Measurements from ENCODE around the gene MNT. TPM values are rescaled to one million over a fixed set of nuclear protein-coding genes. Genes with fewer than 3 reads are reported as not detected.

The MNT gene
- total RNA-seq, 2 experiments from 2014 or later = 16.0 to 19.3 TPM

- H3K36me3 Mint-ChIP-seq (ENCODE audit: low read depth) = no peaks in the 10 kb centered on the region
- CTCF ChIA-PET = interaction anchor here (0.6 to 7.8 kb wide), 2 partner anchors 36 to 407 kb away, joined by 4 to 389 read pairs; no protein-coding TSS in a partner anchor
- H3K4me3 Mint-ChIP-seq = no peak overlapping the region
- no peak overlapping the region for H3K27ac Mint-ChIP-seq
- intact Hi-C loops (cut with DNase I, micrococcal nuclease) = no loop called here
- peaks cover 3% of the 10 kb centered on the region for H3K4me1 Mint-ChIP-seq
- no peaks in the 10 kb centered on the region for H3K27me3 Mint-ChIP-seq
- H3K9me3 Mint-ChIP-seq (ENCODE audit: low read depth) = no peaks in the 10 kb centered on the region
- DNase-seq (no peak), ATAC-seq (no peak)
- POLR2A ChIA-PET = interaction anchor here (0.6 kb wide), 1 partner anchor 431 kb away, joined by 3 read pairs; no protein-coding TSS in a partner anchor
Measured at GRCh38 chr17:2379489-2380225, 21.2 kb downstream of the MNT start.

- POLR2A ChIA-PET = no interaction called here
- CTCF ChIA-PET = interaction anchor here (0.6 to 7.8 kb wide), 2 partner anchors 36 to 408 kb away, joined by 4 to 389 read pairs; no protein-coding TSS in a partner anchor
- Mint-ChIP-seq H3K9me3 (ENCODE audit: low read depth) (no peaks in the 10 kb centered on the region), H3K4me1 (peaks cover 3% of the 10 kb centered on the region), H3K27me3 (no peaks in the 10 kb centered on the region), H3K4me3 (no peak overlapping the region), H3K36me3 (ENCODE audit: low read depth) (no peaks in the 10 kb centered on the region), H3K27ac (no peak overlapping the region)
- DNase-seq (no peak), ATAC-seq (no peak)
- intact Hi-C loops (cut with DNase I, micrococcal nuclease) = no loop called here
Measured at GRCh38 chr17:2378905-2379304, 22.0 kb downstream of the MNT start.

GRCh38 chr17:2377659-2378058 lies 23.2 kb downstream of the MNT start:
- DNase-seq (no peak), ATAC-seq (no peak)
- H3K36me3 Mint-ChIP-seq (ENCODE audit: low read depth) = no peaks in the 10 kb centered on the region
- intact Hi-C loops (cut with DNase I, micrococcal nuclease) = no loop called here
- POLR2A ChIA-PET = no interaction called here
- H3K27me3 Mint-ChIP-seq = no peaks in the 10 kb centered on the region
- no peaks in the 10 kb centered on the region for H3K4me1 Mint-ChIP-seq
- CTCF ChIA-PET = interaction anchor here (7.8 kb wide), 1 partner anchor 38 kb away, joined by 389 read pairs; no protein-coding TSS in a partner anchor
- no peaks in the 10 kb centered on the region for H3K9me3 Mint-ChIP-seq (ENCODE audit: low read depth)
- H3K27ac Mint-ChIP-seq = no peak overlapping the region
- H3K4me3 Mint-ChIP-seq = no peak overlapping the region

- H3K36me3 Mint-ChIP-seq (ENCODE audit: low read depth) = no peaks in the 10 kb centered on the region
- intact Hi-C loops (cut with DNase I, micrococcal nuclease) = no loop called here
- ATAC-seq (no peak), DNase-seq (no peak)
- H3K4me1 Mint-ChIP-seq = no peaks in the 10 kb centered on the region
- ChIA-PET POLR2A (no interaction called here), CTCF (interaction anchor here (0.6 to 1.1 kb wide), 3 partner anchors 27 to 51 kb away, joined by 3 to 4 read pairs (median 3); no protein-coding TSS in a partner anchor)
- no peaks in the 10 kb centered on the region for H3K27me3 Mint-ChIP-seq
- H3K9me3 Mint-ChIP-seq (ENCODE audit: low read depth) = no peaks in the 10 kb centered on the region
- H3K4me3 Mint-ChIP-seq = no peak overlapping the region
- H3K27ac Mint-ChIP-seq = no peak overlapping the region
Measured at GRCh38 chr17:2376107-2376506, 24.8 kb downstream of the MNT start.

- H3K27me3 Mint-ChIP-seq = no peaks in the 10 kb centered on the region
Measured at GRCh38 chr17:2375406-2375805, 25.5 kb downstream of the MNT start.

GRCh38 chr17:2374549-2375285 lies 26.1 kb downstream of the MNT start:
- H3K4me1 Mint-ChIP-seq = no peaks in the 10 kb centered on the region
- intact Hi-C loops (cut with DNase I, micrococcal nuclease) = no loop called here
- ChIA-PET POLR2A (interaction anchor here (0.7 kb wide), 1 partner anchor 47 kb away, joined by 4 read pairs; no protein-coding TSS in a partner anchor), CTCF (interaction anchor here (1.1 kb wide), 1 partner anchor 53 kb away, joined by 3 read pairs; no protein-coding TSS in a partner anchor)
- no peak overlapping the region for H3K27ac Mint-ChIP-seq
- ATAC-seq (no peak), DNase-seq (no peak)
- no peak overlapping the region for H3K4me3 Mint-ChIP-seq
- no peaks in the 10 kb centered on the region for H3K27me3 Mint-ChIP-seq
- no peaks in the 10 kb centered on the region for H3K36me3 Mint-ChIP-seq (ENCODE audit: low read depth)
- H3K9me3 Mint-ChIP-seq (ENCODE audit: low read depth) = no peaks in the 10 kb centered on the region

More at GRCh38 chr17:2375406-2375805, 25.5 kb downstream of the MNT start:
- DNase-seq (no peak), ATAC-seq (no peak)
- POLR2A ChIA-PET = no interaction called here
- intact Hi-C loops (cut with DNase I, micrococcal nuclease) = no loop called here
- no peaks in the 10 kb centered on the region for H3K36me3 Mint-ChIP-seq (ENCODE audit: low read depth)
- H3K9me3 Mint-ChIP-seq (ENCODE audit: low read depth) = no peaks in the 10 kb centered on the region
- no peak overlapping the region for H3K27ac Mint-ChIP-seq
- no peaks in the 10 kb centered on the region for H3K4me1 Mint-ChIP-seq
- CTCF ChIA-PET = interaction anchor here (1.1 kb wide), 1 partner anchor 52 kb away, joined by 3 read pairs; no protein-coding TSS in a partner anchor
- H3K4me3 Mint-ChIP-seq = no peak overlapping the region

GRCh38 chr17:2373179-2373578 lies 27.7 kb downstream of the MNT start:
- ChIA-PET CTCF (interaction anchor here (0.6 to 1.8 kb wide), 2 partner anchors 10 to 373 kb away, joined by 3 to 9 read pairs; no protein-coding TSS in a partner anchor), POLR2A (no interaction called here)
- Mint-ChIP-seq H3K9me3 (ENCODE audit: low read depth) (no peaks in the 10 kb centered on the region), H3K4me3 (no peak overlapping the region), H3K4me1 (no peaks in the 10 kb centered on the region), H3K27ac (no peak overlapping the region), H3K27me3 (no peaks in the 10 kb centered on the region), H3K36me3 (ENCODE audit: low read depth) (no peaks in the 10 kb centered on the region)
- DNase-seq (no peak), ATAC-seq (no peak)
- intact Hi-C loops (cut with DNase I, micrococcal nuclease) = no loop called here

- no peak for ATAC-seq
- Mint-ChIP-seq H3K4me1 (no peaks in the 10 kb centered on the region), H3K27ac (no peak overlapping the region), H3K36me3 (ENCODE audit: low read depth) (no peaks in the 10 kb centered on the region), H3K9me3 (ENCODE audit: low read depth) (no peaks in the 10 kb centered on the region), H3K27me3 (no peaks in the 10 kb centered on the region), H3K4me3 (no peak overlapping the region)
- ChIA-PET CTCF (interaction anchor here (0.6 to 1.8 kb wide), 2 partner anchors 10 to 374 kb away, joined by 3 to 9 read pairs; no protein-coding TSS in a partner anchor), POLR2A (no interaction called here)
- DNase-seq = no peak
- intact Hi-C loops (cut with DNase I, micrococcal nuclease) = no loop called here
Measured at GRCh38 chr17:2372681-2373080, 28.2 kb downstream of the MNT start.

- Mint-ChIP-seq H3K4me3 (no peak overlapping the region), H3K4me1 (no peaks in the 10 kb centered on the region), H3K27me3 (no peaks in the 10 kb centered on the region), H3K27ac (no peak overlapping the region), H3K36me3 (ENCODE audit: low read depth) (no peaks in the 10 kb centered on the region), H3K9me3 (ENCODE audit: low read depth) (no peaks in the 10 kb centered on the region)
- no peak for DNase-seq
- ATAC-seq = no peak
- intact Hi-C loops (cut with DNase I, micrococcal nuclease) = no loop called here
- CTCF ChIA-PET = interaction anchor here (1.3 to 5.2 kb wide), 2 partner anchors 10 to 44 kb away, joined by 6 to 31 read pairs; no protein-coding TSS in a partner anchor
- POLR2A ChIA-PET = no interaction called here
Measured at GRCh38 chr17:2372180-2372579, 28.7 kb downstream of the MNT start.

- H3K9me3 Mint-ChIP-seq (ENCODE audit: low read depth) = no peaks in the 10 kb centered on the region
- H3K4me1 Mint-ChIP-seq = no peaks in the 10 kb centered on the region
- ChIA-PET POLR2A (no interaction called here), CTCF (interaction anchor here (1.3 to 5.2 kb wide), 2 partner anchors 11 to 44 kb away, joined by 6 to 31 read pairs; no protein-coding TSS in a partner anchor)
- no peak overlapping the region for H3K27ac Mint-ChIP-seq
- no peaks in the 10 kb centered on the region for H3K36me3 Mint-ChIP-seq (ENCODE audit: low read depth)
- H3K27me3 Mint-ChIP-seq = no peaks in the 10 kb centered on the region
- no peak overlapping the region for H3K4me3 Mint-ChIP-seq
- intact Hi-C loops (cut with DNase I, micrococcal nuclease) = no loop called here
- DNase-seq = no peak
- ATAC-seq = no peak
Measured at GRCh38 chr17:2371183-2372130, 29.4 kb downstream of the MNT start.

- no peaks in the 10 kb centered on the region for H3K36me3 Mint-ChIP-seq (ENCODE audit: low read depth)
- no peak overlapping the region for H3K27ac Mint-ChIP-seq
- no peak overlapping the region for H3K4me3 Mint-ChIP-seq
- DNase-seq (no peak), ATAC-seq (no peak)
- intact Hi-C loops (cut with DNase I, micrococcal nuclease) = no loop called here
- H3K27me3 Mint-ChIP-seq = no peaks in the 10 kb centered on the region
- H3K4me1 Mint-ChIP-seq = no peaks in the 10 kb centered on the region
- no peaks in the 10 kb centered on the region for H3K9me3 Mint-ChIP-seq (ENCODE audit: low read depth)
- ChIA-PET CTCF (interaction anchor here (1.5 to 5.2 kb wide), 2 partner anchors 12 to 46 kb away, joined by 5 to 31 read pairs; no protein-coding TSS in a partner anchor), POLR2A (no interaction called here)
Measured at GRCh38 chr17:2370211-2370589, 30.7 kb downstream of the MNT start.

All from activated CD4-positive, alpha-beta T cell treated with anti-CD3 and anti-CD28 coated beads for 36 hours (primary cell).